A204.1 (cell line): ENCODE measurements around the gene NBL1.

Experiments
- FAIRE-seq: peaks from 2 replicates; lab custom pipeline; 2012; peaks lifted over from hg19 to GRCh38; lab: Jason Lieb, UNC

NBL1 gene

DNA sequence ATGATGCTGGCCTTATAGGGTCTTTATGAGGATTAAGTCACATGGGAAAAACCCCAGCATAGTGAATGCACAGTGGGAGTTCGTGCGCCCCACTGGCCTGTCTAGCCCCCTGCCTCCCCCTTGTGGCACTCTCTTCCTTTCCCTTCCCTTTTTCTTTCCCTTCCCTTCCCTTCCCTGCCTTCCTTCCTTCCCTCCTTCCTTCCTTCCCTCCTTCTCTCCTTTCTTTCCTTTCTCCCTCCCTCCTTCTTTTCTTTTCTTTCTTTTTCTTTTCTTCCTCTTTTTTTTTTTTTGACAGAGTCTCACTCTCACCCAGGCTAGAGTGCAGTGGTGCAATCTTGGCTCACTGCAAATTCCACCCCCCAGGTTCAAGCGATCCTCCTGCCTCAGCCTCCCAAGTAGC lies 59.2 kb downstream of the NBL1 start:
- no peak for FAIRE-seq

DNA sequence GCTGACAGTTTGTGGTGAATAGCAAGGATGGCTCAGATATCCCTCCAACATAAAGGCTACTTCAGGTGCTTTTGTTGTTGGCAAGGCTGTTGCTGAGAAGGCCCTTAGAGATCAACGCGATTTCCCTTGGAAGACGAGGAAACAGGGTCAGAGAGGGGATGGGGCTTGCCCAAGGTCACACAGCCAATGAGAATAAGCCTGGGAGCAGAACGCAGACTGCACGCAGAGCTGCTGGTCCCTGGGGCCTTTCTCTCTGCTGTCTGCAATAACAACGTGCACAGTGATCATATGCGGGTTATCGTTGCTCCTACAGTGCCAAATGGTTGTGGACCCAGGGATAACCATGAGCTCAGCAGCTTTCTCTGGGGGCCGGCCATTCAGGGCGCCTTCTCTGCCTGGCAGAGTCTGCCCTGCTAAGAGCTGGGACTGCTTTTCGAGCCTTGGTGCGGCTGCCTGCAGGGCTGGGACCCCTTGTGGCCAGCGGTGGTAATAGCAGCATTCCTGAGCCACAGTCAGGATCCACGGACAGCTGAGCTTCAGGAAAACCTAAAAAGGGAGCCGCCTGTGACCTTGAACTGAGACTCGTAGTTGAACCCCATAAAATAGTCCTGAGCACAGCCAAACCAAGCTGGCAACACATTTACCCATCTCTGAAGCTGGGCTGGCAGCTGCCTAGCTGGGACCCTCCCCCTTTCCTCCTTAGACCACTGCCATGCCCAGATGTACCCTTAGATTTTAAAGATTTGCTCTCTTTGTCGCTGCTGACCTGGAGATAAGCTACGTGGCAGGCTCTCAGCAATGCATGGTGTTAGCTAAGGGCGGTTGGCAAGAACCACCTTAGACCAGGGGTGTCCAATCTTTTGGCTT lies 60.4 kb downstream of the NBL1 start:
- peak; percentile 53 for FAIRE-seq

DNA sequence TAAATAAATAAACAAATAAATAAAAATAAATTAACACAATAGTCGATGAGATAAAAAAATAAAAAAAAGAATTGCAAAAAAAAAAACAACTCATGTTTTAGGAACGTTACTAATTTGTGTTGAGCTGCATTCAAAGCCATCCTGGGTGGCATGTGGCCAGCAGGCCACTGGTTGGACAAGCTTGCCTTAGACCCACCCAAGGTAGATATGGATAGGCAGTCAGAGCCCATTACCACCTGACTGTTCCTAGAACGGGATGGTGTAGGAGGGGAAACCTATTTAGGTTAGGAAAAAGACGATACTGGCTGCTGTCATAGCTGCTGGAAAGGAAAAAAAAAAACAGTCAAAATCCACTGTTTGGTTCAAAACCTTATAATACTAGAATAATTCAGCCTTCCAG lies 61.4 kb downstream of the NBL1 start:
- no peak for FAIRE-seq

DNA sequence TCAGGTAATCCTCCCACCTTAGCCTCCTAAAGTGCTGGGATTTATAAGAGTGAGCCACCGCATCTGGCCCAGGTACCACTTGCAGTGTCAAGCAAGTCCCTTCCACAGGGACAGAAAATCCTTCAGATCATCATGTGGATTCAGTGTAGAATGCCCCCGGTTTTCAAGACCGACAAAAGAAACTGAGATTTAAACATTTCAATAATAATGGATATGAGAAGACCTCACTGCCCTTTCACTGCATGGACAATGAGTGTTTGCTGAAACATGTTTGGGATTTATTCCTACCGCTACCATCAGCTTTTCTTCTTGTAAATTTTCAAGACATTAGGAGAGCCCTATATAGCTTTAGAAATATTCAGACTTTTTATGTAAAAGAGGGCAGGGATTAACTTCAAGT lies 62.0 kb downstream of the NBL1 start:
- no peak for FAIRE-seq
